ENCODE measurements around the gene LIPC. TPM values are rescaled to one million over a fixed set of nuclear protein-coding genes. Genes with fewer than 3 reads are reported as not detected.

The LIPC gene
- total RNA-seq, 1 experiment from 2014 or later: not detected

- no peak for DNase-seq (ENCODE audit: low read depth, low spot score)
- in situ Hi-C loops (cut with HindIII; ENCODE audit: low pct_unique_long_range_greater_than_20kb, low sequenced_read_pairs): no loop called here
These were observed 62.8 kb downstream of the LIPC start for GRCh38 chr15:58494567-58494966.

- in situ Hi-C loops (cut with HindIII; ENCODE audit: low pct_unique_long_range_greater_than_20kb, low sequenced_read_pairs): no loop called here
- peak; percentile 53 for DNase-seq (ENCODE audit: low read depth, low spot score)
These were observed 64.2 kb downstream of the LIPC start for GRCh38 chr15:58495891-58496408.

GRCh38 chr15:58497046-58497785, 65.4 kb downstream of the LIPC start:
- DNase-seq (ENCODE audit: low read depth, low spot score): no peak
- in situ Hi-C loops (cut with HindIII; ENCODE audit: low pct_unique_long_range_greater_than_20kb, low sequenced_read_pairs): no loop called here

GRCh38 chr15:58498821-58499580, 67.2 kb downstream of the LIPC start:
- in situ Hi-C loops (cut with HindIII; ENCODE audit: low pct_unique_long_range_greater_than_20kb, low sequenced_read_pairs): no loop called here
- no peak for DNase-seq (ENCODE audit: low read depth, low spot score)

GRCh38 chr15:58501006-58501405, 69.2 kb downstream of the LIPC start:
- in situ Hi-C loops (cut with HindIII; ENCODE audit: low pct_unique_long_range_greater_than_20kb, low sequenced_read_pairs): no loop called here

GRCh38 chr15:58501636-58502188, 69.9 kb downstream of the LIPC start:
- DNase-seq (ENCODE audit: low read depth, low spot score): no peak
- in situ Hi-C loops (cut with HindIII; ENCODE audit: low pct_unique_long_range_greater_than_20kb, low sequenced_read_pairs): no loop called here

More at GRCh38 chr15:58501006-58501405, 69.2 kb downstream of the LIPC start:
- DNase-seq (ENCODE audit: low read depth, low spot score): no peak

GRCh38 chr15:58503139-58504027, 71.6 kb downstream of the LIPC start:
- DNase-seq (ENCODE audit: low read depth, low spot score): no peak
- in situ Hi-C loops (cut with HindIII; ENCODE audit: low pct_unique_long_range_greater_than_20kb, low sequenced_read_pairs): no loop called here

GRCh38 chr15:58504674-58505234, 73.0 kb downstream of the LIPC start:
- in situ Hi-C loops (cut with HindIII; ENCODE audit: low pct_unique_long_range_greater_than_20kb, low sequenced_read_pairs): no loop called here
- DNase-seq (ENCODE audit: low read depth, low spot score): no peak

GRCh38 chr15:58505581-58505980, 73.8 kb downstream of the LIPC start:
- in situ Hi-C loops (cut with HindIII; ENCODE audit: low pct_unique_long_range_greater_than_20kb, low sequenced_read_pairs): no loop called here
- DNase-seq (ENCODE audit: low read depth, low spot score): no peak

GRCh38 chr15:58506064-58506490, 74.3 kb downstream of the LIPC start:
- in situ Hi-C loops (cut with HindIII; ENCODE audit: low pct_unique_long_range_greater_than_20kb, low sequenced_read_pairs): no loop called here
- DNase-seq (ENCODE audit: low read depth, low spot score): no peak

GRCh38 chr15:58506783-58507668, 75.2 kb downstream of the LIPC start:
- in situ Hi-C loops (cut with HindIII; ENCODE audit: low pct_unique_long_range_greater_than_20kb, low sequenced_read_pairs): no loop called here

GRCh38 chr15:58509556-58509955, 77.8 kb downstream of the LIPC start:
- no peak for DNase-seq (ENCODE audit: low read depth, low spot score)
- in situ Hi-C loops (cut with HindIII; ENCODE audit: low pct_unique_long_range_greater_than_20kb, low sequenced_read_pairs): no loop called here

More at GRCh38 chr15:58506783-58507668, 75.2 kb downstream of the LIPC start:
- no peak for DNase-seq (ENCODE audit: low read depth, low spot score)

- in situ Hi-C loops (cut with HindIII; ENCODE audit: low pct_unique_long_range_greater_than_20kb, low sequenced_read_pairs): no loop called here
- no peak for DNase-seq (ENCODE audit: low read depth, low spot score)
These were observed 79.2 kb downstream of the LIPC start for GRCh38 chr15:58510715-58511598.

- no peak for DNase-seq (ENCODE audit: low read depth, low spot score)
- in situ Hi-C loops (cut with HindIII; ENCODE audit: low pct_unique_long_range_greater_than_20kb, low sequenced_read_pairs): no loop called here
These were observed 79.8 kb downstream of the LIPC start for GRCh38 chr15:58511599-58511987.

GRCh38 chr15:58512522-58512921, 80.7 kb downstream of the LIPC start:
- DNase-seq (ENCODE audit: low read depth, low spot score): no peak
- in situ Hi-C loops (cut with HindIII; ENCODE audit: low pct_unique_long_range_greater_than_20kb, low sequenced_read_pairs): no loop called here
